T-helper 9 cell (primary cell): ENCODE measurements around the gene CELF3.

Experiments
- DNase-seq: peaks from one replicate; pipeline ENCODE4 v3.0.0-alpha.2; 2020

Gene CELF3

GRCh38 chr1:151720554-151720953 lies 4.0 kb upstream of the CELF3 start:
- DNase-seq: no peak

GRCh38 chr1:151720125-151720524 lies 3.5 kb upstream of the CELF3 start:
- no peak for DNase-seq

GRCh38 chr1:151718666-151719065 lies 2.1 kb upstream of the CELF3 start:
- DNase-seq: no peak

- DNase-seq: no peak
Measured at GRCh38 chr1:151718011-151718431, 1.4 kb upstream of the CELF3 start.

GRCh38 chr1:151716405-151716762 lies 219 bp downstream of the CELF3 start:
- no peak for DNase-seq

GRCh38 chr1:151715726-151716404 lies 738 bp downstream of the CELF3 start:
- no peak for DNase-seq

- no peak for DNase-seq
Measured at GRCh38 chr1:151714820-151715725, 1.5 kb downstream of the CELF3 start.

GRCh38 chr1:151713874-151714273 lies 2.7 kb downstream of the CELF3 start:
- no peak for DNase-seq

GRCh38 chr1:151713044-151713443 lies 3.6 kb downstream of the CELF3 start:
- no peak for DNase-seq

- no peak for DNase-seq
Measured at GRCh38 chr1:151711951-151712350, 4.7 kb downstream of the CELF3 start.

GRCh38 chr1:151711044-151711800 lies 5.4 kb downstream of the CELF3 start:
- no peak for DNase-seq

- no peak for DNase-seq
Measured at GRCh38 chr1:151710187-151710840, 6.3 kb downstream of the CELF3 start.

- DNase-seq: no peak
Measured at GRCh38 chr1:151708891-151709290, 7.7 kb downstream of the CELF3 start.

- no peak for DNase-seq
Measured at GRCh38 chr1:151707541-151708065, 9.0 kb downstream of the CELF3 start.

GRCh38 chr1:151706464-151707415 lies 9.9 kb downstream of the CELF3 start:
- no peak for DNase-seq

GRCh38 chr1:151705753-151706463 lies 10.7 kb downstream of the CELF3 start:
- DNase-seq: no peak

GRCh38 chr1:151705146-151705545 lies 11.5 kb downstream of the CELF3 start:
- no peak for DNase-seq

GRCh38 chr1:151704246-151704645 lies 12.4 kb downstream of the CELF3 start:
- DNase-seq: no peak

GRCh38 chr1:151703813-151704212 lies 12.8 kb downstream of the CELF3 start:
- DNase-seq: no peak

GRCh38 chr1:151702936-151703335 lies 13.7 kb downstream of the CELF3 start:
- no peak for DNase-seq

GRCh38 chr1:151701515-151701914 lies 15.1 kb downstream of the CELF3 start:
- no peak for DNase-seq
